ENCODE measurements around the gene SLC35B2. TPM values are rescaled to one million over a fixed set of nuclear protein-coding genes. Genes with fewer than 3 reads are reported as not detected.

Gene SLC35B2
- total and polyA plus RNA-seq, 9 of the 15 experiments (the other 6 are each of a cell fraction or from before 2014, with no cell fraction given), result 14.5 to 59.1 (median 47.1) TPM

- TF ChIP-seq, protein P1, sequence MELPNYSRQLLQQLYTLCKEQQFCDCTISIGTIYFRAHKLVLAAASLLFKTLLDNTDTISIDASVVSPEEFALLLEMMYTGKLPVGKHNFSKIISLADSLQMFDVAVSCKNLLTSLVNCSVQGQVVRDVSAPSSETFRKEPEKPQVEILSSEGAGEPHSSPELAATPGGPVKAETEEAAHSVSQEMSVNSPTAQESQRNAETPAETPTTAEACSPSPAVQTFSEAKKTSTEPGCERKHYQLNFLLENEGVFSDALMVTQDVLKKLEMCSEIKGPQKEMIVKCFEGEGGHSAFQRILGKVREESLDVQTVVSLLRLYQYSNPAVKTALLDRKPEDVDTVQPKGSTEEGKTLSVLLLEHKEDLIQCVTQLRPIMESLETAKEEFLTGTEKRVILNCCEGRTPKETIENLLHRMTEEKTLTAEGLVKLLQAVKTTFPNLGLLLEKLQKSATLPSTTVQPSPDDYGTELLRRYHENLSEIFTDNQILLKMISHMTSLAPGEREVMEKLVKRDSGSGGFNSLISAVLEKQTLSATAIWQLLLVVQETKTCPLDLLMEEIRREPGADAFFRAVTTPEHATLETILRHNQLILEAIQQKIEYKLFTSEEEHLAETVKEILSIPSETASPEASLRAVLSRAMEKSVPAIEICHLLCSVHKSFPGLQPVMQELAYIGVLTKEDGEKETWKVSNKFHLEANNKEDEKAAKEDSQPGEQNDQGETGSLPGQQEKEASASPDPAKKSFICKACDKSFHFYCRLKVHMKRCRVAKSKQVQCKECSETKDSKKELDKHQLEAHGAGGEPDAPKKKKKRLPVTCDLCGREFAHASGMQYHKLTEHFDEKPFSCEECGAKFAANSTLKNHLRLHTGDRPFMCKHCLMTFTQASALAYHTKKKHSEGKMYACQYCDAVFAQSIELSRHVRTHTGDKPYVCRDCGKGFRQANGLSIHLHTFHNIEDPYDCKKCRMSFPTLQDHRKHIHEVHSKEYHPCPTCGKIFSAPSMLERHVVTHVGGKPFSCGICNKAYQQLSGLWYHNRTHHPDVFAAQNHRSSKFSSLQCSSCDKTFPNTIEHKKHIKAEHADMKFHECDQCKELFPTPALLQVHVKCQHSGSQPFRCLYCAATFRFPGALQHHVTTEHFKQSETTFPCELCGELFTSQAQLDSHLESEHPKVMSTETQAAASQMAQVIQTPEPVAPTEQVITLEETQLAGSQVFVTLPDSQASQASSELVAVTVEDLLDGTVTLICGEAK (IDR thresholded peaks at IDR 0.05), result no peak
- TF ChIP-seq, protein P1 (CRISPR knock-in tag; IDR thresholded peaks at IDR 0.05), result no peak; the same call in 1 of the 2 replicates
- peak; percentile 8; the same call in 1 of the 2 replicates for TF ChIP-seq ZNF121 (CRISPR knock-in tag; conservative IDR thresholded peaks at IDR 0.05)
- TF ChIP-seq, protein P2, sequence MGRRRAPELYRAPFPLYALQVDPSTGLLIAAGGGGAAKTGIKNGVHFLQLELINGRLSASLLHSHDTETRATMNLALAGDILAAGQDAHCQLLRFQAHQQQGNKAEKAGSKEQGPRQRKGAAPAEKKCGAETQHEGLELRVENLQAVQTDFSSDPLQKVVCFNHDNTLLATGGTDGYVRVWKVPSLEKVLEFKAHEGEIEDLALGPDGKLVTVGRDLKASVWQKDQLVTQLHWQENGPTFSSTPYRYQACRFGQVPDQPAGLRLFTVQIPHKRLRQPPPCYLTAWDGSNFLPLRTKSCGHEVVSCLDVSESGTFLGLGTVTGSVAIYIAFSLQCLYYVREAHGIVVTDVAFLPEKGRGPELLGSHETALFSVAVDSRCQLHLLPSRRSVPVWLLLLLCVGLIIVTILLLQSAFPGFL (CRISPR knock-in tag; IDR thresholded peaks at IDR 0.05), result no peak; the same call in 1 of the 2 replicates
- 0 out of 2 replicates have a peak, but pooled peaks have one; percentile 33 for TF ChIP-seq PURB (CRISPR knock-in tag; IDR thresholded peaks at IDR 0.05; ENCODE audit: low read depth)
- TF ChIP-seq SAP30 (IDR thresholded peaks at IDR 0.05; ENCODE audit: borderline replicate concordance, insufficient read depth, low read depth, low read length, poor library complexity, severe bottlenecking), result no peak
- TF ChIP-seq ZNF75A (CRISPR knock-in tag; IDR thresholded peaks at IDR 0.05), result no peak
- peak; percentile 91; the same call in 1 of the 2 replicates for TF ChIP-seq HMGXB4 (CRISPR knock-in tag; IDR thresholded peaks at IDR 0.05)
- TF ChIP-seq, protein P3, sequence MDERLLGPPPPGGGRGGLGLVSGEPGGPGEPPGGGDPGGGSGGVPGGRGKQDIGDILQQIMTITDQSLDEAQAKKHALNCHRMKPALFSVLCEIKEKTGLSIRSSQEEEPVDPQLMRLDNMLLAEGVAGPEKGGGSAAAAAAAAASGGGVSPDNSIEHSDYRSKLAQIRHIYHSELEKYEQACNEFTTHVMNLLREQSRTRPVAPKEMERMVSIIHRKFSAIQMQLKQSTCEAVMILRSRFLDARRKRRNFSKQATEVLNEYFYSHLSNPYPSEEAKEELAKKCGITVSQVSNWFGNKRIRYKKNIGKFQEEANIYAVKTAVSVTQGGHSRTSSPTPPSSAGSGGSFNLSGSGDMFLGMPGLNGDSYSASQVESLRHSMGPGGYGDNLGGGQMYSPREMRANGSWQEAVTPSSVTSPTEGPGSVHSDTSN (CRISPR knock-in tag; IDR thresholded peaks at IDR 0.05; ENCODE audit: low read depth), result no peak
- TF ChIP-seq, protein P3 (tag; conservative IDR thresholded peaks at IDR 0.05; ENCODE audit: low read depth), result no peak
- no peak for TF ChIP-seq ELF2 (CRISPR knock-in tag; IDR thresholded peaks at IDR 0.05)
These were observed 2.9 kb downstream of the SLC35B2 start (continued) for GRCh38 chr6:44254191-44255104.

Data from K562 (cell line).